HG03175 (cell line): ENCODE measurements around the gene SF1.
A peak's percentile ranks its signal among the peaks of the same experiment; 100 is the strongest.
"Not testable (repeated sequence)": the region's sequence is repeated elsewhere in the genome, so short reads cannot be mapped to it uniquely, and the experiment has no call there.

Source experiments
- ATAC-seq: cut with Tn5 transposase; IDR thresholded peaks from one replicate; pipeline ENCODE4 v1.9.1; 2021; ENCODE audit warnings: mild to moderate bottlenecking, moderate library complexity; ENCODE audit not compliant: unreplicated experiment

SF1 gene, protein sequence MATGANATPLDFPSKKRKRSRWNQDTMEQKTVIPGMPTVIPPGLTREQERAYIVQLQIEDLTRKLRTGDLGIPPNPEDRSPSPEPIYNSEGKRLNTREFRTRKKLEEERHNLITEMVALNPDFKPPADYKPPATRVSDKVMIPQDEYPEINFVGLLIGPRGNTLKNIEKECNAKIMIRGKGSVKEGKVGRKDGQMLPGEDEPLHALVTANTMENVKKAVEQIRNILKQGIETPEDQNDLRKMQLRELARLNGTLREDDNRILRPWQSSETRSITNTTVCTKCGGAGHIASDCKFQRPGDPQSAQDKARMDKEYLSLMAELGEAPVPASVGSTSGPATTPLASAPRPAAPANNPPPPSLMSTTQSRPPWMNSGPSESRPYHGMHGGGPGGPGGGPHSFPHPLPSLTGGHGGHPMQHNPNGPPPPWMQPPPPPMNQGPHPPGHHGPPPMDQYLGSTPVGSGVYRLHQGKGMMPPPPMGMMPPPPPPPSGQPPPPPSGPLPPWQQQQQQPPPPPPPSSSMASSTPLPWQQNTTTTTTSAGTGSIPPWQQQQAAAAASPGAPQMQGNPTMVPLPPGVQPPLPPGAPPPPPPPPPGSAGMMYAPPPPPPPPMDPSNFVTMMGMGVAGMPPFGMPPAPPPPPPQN

DNA sequence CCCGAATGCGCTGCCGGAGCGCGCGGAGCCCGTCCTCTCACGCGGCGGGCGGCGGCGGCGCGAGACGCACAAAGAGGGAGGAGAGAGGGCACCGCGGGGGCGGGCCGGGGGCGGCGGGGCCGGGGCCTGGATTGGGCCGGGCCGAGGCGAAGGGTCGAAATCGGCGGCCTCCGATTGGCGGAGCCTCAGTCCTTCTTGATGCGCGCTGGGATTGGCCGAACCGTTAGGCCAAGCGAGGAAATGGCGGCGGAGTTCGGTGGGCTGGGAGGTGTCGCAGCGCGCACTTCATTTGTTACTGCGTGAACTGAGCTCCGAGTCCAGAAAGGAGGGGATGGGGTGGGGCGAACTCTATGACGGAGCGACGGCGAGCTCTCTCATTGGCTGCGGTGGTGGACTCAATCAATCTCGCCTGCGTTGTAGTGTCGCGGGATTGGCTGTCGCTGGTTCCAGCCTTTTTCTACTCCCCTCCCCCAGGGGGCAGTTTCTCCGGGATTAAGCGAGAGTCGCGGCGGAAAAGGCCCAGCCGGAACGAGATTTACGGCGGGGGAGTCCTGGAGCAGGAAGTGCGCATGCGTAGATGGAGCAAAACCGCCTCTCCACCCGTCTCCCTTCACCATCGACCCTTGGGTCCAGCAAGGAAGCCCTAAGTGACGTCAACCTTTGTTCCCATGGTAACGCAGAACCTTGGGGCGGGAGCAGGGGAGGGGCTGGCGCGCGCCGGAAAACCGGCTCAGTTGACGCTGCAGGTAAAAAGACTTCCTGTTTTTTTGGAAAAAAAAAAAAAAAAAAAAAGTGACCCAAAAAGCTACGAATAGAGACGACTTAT is at the start of gene SF1:
Gene SF1 (minus strand): TSS at position 70 of the 826 bp plus-strand sequence. CDS start 150 bp downstream, outside the sequence.
- peak; percentile 84 for ATAC-seq

DNA sequence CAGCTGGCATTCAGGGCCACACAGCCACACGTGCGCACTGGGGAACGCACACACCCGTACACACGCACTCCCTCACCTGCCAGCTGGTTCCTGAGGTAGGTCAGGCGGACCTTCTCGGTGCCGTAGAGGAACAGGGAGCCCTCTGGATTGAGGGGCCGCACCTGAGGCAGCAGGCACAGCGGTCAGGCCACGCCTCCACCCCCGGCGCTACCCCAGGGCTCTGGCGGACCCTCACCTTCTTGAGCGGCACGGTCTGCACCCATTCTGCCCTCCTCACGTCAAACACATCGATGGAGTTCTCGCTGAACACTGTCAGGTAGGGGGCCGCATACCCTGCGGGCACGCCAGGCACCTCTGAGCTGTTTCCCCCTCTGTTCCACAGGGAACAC is 49.1 kb upstream of the SF1 start:
- ATAC-seq, result no peak

DNA sequence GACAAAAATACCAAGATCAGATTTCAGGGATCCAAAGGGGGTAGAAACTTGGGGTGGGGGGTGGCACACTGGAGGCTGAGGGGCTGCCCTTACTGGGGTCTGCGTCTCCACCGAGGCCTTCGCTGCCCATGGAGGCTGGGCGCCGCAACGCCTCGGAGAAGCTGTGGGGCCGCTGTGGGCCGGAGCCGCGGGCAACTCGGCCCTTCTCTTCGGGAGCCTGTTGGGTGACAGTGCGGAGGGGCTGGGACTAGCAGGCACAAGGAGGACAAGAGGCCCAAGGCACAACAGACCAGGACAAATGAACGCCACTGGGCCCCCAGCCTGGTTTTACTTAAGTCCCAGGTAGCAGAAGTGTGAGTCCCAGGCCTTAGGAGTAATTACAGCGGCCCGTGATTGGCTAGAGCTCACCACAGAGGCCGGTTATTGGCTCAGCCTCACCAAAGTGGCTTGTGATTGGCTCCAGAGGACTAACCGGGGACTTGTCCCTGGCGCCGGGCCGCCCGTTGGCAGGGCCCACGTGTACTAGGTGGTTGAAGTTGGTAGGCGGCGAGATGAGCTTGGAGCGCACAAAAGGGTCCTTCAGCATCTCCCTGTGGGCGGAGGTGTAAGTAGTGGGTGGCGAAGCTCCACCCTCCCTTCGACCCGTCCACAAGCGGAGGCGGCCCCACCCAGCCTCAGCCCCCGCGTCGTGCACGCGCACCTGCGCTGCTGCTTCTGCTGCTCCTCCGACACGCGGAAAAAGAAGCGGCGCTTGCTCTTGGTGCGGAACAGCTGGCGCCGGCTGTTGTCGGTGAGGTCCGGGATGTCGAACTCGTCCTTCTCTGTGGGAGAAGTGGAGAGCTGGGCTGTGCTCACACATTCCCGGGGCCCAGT is 48.5 kb upstream of the SF1 start:
- ATAC-seq, result no peak

DNA sequence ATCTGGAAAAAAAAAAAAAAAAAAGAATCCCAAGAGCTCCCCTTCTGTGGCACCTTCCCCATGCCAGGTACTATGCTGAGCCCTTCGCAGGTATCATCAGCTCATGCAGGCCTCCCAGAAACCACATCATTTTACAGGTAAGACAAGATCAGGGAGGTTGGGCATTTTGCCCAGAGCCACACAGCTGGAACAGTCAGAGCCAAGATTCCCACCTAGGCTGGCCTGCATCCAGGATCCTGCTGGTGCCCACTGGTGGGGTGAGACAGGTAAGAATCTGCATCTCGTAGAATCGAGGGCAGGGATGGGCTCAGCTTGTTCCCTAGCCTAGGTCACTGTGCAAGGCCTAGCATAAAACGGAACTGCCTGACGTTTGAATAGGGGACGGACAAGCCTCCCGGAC is 47.7 kb upstream of the SF1 start:
- ATAC-seq, result no peak

DNA sequence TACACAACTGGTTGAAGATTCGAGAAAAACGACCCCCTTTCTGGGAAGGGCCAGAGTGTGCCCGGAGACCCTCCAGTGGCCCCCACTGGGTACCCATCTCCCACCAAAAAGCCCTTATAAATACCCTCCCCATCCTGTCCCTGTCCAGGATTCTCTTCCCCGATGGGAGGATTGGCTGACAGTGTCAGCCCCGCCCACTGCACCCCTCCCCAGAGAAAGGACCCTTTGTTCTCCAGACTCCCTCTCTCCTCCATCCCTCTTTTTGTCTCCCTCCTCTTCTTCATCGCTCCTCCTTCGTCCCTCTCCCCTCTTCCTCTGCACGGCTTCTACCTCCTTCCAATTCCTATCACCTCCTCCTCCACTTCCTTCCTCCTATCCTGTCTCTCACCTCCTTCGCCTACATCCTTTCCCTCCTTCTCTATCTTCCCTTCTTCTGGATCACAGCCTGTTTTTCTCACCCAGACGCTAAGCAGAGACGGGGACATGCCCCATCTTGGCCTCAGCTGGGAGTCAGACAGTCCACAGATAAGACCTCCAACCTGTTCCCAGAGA is 45.3 kb upstream of the SF1 start:
- ATAC-seq, result no peak

DNA sequence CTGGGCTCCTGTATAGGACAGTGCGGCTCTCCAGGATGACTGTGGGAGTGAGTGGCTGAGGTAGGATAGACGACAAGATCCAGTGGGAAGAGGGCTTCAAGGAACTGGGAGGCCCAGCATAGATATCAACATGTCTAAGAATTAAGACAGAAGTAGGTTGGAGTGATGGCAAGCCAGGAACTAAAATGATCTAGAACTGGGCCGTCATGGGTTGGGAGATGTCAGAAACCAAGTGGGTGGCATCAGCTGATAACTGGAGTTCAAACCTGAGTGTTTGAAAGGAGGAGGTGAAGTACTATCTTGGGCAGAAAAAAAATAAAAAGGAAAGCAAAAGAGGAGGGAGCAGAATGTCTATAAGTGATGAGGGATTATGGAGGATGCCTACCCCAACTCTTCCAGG is 39.1 kb upstream of the SF1 start:
- ATAC-seq, result no peak

DNA sequence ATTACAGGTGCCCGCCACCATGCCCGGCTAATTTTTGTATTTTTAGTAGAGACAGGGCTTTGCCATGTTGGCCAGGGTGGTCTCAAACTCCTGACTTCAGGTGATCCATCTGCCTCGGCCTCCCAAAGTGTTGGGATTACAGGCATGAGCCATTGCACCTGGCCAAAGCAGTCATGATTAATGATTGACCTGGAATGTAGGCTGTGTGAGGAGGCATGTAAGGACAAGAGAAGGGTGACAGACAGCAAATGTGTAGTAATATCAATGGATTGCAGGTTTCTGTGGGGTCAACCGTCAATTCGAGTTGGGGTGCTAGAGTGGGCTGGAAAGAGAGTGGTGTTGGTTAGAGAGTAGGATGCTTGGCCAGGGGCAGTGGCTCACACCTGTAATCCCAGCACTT is 37.1 kb upstream of the SF1 start:
- ATAC-seq, result not testable (repeated sequence)

DNA sequence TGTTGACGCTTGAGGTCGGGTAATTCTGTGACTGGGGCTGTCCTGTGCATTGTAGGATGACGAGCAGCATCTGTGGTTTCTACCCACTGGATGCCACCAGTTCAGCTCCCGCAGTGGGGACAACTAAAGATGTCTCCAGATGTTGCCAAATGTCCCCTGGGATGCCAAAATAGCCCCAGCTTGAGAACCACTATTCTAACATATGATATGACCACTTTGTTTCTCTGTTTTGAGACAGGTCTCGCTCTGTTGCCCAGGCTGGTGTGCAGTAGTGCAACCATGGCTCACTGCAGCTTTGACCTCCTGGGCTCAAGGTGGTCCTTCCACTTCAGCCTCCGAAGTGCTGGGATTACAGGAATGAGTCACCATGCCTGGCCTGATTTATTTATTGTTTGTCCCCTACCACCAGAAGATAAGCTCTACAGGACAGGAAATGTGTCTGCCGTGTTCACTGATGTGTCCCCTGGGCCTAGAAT is 36.4 kb upstream of the SF1 start:
- ATAC-seq, result peak; percentile 55

DNA sequence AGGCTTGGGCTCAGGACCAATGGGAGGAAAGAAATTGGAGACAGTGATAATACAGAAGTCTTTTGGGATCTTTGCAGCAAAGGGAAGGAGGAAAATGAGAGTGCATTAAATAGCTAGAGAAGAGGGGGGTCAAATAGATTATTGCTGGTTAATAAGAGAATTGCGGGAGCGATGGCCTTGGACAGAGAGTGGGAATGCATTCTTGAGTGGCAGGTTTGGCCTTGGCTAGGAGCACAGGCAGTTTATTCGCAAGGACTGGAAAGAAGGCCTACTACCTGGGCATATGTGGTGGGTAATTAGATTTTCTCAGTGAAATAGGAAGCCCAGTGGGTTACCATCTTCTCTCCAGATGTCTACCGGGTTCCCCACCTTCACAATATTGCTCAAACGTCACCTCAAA is 35.5 kb upstream of the SF1 start:
- ATAC-seq, result no peak

DNA sequence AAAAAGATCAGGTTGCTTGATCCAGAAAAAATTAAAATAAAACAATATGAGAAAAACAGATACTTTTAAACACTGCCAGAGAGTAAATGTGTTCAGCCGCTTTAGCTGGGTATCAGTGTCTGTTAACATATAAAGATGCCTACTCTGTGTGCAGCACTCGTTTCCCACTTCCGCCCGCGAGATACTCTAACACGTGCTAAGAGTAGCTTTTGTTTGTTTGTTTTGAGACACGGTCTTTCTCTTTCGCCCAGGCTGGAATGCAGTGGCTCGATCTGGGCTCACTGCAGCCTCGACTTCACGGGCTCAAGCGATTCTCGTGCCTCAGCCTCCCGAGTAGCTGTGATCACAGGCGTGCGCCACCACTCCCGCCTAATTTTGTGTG is 32.5 kb upstream of the SF1 start:
- ATAC-seq, result no peak

DNA sequence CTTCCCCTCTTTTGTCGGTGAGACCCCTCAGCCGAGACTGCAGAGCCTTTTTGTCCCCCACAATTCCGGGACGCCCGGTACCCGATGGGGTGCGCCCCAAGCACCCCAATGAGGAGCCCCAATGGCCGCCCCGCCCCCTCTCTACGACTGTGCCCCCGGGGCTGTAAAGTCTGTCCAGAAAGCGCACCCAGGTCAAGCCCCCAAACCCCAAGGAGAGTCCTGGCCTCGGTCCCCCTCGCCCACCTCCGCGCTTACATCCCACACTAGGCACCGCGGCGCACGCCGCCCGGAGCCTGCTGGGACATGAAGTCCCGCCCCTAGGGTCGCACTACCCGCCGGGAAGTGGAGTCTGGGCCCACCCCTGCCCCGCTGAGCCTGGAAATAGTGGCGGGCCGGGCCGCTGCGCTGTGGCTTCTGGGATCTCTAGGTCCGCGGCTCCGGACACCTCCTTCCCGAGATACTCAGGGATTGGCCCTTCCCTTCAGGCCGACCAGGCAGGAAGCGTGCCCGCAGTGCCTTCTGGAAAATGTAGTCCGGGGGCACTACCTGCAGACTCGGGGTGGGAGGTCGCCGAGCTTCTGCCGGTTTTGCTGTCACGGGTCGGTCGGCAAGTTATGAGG is 32.0 kb upstream of the SF1 start, which contains the start of gene MEN1:
Gene MEN1 (minus strand): TSS at position 281 of the 620 bp plus-strand sequence. CDS start 442 bp downstream, outside the sequence.
- ATAC-seq, result peak; percentile 55

DNA sequence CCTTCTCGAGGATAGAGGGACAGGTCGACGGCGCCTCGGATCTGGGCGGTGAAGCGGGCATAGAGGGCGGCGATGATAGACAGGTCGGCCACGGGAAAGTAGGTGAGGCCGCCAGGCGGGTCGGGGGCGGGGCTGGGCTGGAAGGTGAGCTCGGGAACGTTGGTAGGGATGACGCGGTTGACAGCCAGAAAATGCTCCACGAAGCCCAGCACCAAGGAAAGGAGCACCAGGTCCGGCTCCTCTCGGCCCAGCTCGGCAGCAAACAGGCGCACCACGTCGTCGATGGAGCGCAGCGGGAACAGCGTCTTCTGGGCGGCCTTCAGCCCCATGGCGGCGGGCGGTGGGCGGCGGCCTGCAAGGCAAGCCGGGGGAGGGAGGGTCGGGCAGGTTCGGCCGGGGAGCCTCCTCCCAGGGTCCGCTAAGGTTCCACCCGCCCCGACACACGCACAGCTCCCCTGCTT is 31.5 kb upstream of the SF1 start:
- no peak for ATAC-seq

DNA sequence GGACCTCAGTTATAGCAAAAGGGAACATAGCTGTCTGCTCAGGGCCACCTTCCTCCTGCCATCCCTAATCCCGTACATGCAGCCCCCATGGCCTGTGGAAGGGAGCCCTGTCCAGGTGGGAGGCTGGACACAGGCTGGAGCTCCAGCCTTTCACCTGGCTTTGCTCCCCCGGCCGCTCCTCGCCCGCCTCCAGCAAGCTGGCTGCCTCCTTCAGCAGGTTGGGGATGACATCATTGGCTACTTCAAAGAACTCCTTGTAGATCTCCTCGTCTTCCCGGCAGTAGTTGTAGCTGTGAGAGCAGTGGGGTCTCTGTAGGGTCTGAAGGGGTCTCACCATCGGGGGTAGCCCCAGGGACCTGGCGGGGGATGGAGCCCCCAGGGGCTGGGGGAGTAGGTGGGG is 27.1 kb upstream of the SF1 start:
- no peak for ATAC-seq

DNA sequence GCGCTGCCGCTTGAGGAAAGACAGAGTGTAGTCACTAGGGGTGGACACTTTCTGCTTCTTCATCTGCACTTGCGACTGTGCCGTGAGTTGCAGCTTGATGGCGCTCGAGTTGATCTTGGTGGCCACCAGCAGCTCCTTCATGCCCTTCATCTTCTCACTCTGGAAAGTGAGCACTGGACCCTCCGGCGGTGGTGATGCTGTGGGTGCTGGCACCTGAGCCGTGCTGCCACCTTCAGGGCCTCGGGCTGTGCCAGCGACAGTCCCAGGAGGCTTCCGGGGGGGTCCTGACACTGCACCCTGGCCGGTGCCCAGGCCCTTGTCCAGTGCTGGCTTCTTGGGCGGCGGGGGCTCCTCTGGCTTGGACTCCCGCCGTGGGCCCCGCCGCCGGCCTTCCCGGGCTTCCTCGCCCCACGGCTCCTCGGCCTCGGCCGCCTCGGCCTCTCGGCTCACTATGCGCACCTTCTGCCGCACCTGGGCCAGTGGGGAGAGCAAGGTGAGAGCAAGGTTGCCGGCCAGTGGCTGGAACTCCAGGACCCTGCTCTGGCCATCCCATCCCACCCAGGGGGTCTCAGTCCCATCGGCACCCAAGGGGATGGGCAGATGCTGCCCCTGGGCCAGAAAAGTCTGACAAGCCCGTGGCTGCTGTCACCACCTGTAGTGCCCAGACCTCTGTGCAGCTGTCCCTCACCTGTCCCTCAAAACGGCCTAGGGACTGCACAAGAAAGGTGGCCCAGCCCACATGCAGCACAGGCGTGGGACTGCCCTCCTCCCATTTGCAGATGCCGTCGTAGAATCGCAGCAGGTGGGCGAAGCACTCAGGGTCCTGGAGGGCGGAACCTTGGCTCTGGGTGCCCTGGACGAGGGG is 26.2 kb upstream of the SF1 start:
- ATAC-seq, result no peak

DNA sequence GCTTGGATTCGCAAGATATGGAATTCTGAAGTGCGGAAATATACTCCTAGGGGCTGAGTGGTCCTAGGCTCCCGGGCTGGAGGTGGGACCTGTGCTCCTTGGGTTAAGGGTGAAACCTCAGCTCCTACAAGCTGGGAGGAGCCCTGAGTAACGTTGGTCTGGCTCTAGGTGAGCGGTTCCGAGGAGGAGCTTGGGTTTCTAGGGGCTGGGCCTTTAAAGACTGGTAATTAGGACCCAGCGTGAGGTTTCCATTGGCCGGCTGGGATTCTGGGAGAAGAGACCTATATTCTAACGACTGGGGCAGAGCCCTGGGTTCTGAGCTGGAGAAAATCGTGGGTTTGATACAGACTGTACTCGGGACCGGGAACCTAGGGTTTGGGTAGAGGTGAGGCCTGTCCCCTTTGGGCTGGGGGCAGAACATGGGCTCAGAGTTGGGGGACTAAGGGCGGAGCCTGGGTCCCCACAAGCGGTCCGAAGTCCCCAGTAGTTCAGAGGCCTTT is 25.6 kb upstream of the SF1 start:
- no peak for ATAC-seq

DNA sequence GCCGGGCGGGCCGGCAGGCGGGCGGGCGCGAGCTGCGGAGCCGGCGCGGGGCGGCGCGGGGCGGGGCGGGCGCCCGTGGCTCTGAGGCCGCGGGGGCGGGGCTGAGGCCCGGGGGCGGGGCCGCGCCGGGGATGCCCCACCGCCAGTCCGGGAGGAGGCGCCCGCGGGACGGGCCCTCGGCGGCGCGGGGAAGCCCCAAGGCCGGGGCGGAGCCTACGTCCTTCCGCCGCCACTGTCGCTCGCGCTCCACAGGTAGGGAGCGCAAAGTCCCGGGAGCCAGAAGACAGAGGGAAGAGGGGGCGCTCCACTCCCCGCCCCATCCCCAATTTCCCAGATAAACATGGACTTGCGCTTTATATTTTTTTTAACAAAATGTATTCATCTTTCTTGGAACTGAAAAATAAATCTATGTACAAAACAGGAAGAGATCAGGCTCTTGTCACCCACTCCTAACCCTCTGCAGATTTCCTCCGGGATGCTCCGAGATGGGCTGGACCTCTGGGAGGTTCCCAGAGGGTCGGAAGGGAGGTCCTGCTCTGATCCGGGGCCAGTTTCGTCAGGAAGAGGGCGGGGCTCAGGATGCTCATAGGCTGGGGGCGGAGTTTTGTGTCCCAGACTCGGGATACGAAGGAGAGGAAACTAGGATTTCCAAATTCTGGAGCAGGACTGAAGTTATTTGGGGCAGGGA is 25.0 kb upstream of the SF1 start, which contains the start of gene MAP4K2:
Gene MAP4K2 (minus strand): TSS at position 57 of the 688 bp plus-strand sequence. CDS start 65 bp downstream, outside the sequence.
- peak; percentile 59 for ATAC-seq

DNA sequence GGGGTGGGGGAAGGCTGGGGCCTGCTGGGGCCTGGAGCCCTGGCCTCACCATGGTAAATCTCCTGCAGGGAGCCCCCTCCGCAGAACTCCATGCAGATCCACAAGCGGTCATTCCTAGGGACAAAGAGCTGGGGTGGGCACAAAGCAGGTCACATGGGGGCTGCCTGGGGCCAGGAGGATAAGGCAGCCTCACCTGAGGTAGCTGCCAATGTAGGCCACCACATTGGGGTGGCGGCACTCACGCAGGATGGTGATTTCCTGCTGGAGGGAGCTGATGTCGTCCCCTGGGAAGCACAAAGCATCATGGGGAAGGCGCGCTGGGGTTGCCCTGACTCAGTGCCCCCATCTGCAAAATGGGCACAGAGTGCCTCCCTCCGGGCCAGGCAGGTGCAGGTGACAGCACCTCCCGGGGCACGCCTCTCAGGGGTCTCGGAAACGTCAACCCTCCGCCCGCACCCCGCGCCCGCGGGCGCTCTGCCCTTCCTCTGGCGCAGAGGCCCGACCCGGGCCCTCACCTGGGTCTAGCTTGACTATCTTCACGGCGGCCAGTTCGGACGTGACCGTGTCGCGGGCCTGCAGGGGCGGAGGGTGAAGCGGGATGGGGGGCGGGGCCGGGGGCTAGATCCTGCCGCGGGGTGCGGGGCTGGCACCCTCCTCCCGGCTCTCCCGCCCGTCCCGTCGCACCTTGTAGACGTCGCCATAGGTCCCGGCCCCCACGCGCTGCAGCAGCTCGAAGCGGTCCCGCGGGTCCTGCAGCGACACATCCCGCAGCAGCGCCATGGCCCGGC is 24.2 kb upstream of the SF1 start:
- ATAC-seq, result peak; percentile 30
